SKM-1 treated with dmso at 0.1 percent for 144 hours (cell line): Measurements from ENCODE around the gene LDLR.
"Not testable (repeated sequence)": the region's sequence is repeated elsewhere in the genome, so short reads cannot be mapped to it uniquely, and the experiment has no call there.

Experiments used
- DNase-seq: peaks from one replicate; lab custom pipeline; 2025; ENCODE audit not compliant: unreplicated experiment; lab: John Stamatoyannopoulos, UW

The LDLR gene

DNA sequence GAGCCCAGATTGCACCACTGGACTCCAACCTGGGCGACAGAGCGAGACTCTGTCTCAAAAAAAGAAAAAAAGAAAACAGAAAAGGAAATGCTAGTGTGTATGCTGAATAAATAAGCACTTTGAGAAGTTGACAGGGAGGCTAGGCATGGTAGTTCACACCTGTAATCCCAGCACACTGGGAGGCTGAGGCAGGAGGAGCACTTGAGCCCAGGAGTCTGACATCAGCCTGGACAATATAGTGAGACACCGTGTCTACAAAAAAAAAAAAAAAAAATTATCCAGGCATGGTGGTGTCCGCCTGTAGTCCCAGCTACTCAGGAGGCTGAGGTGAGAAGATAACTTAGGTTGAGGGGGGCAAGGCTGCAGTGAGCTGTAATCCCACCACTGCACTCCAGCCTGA is 19.1 kb upstream of the LDLR start:
- no peak for DNase-seq

DNA sequence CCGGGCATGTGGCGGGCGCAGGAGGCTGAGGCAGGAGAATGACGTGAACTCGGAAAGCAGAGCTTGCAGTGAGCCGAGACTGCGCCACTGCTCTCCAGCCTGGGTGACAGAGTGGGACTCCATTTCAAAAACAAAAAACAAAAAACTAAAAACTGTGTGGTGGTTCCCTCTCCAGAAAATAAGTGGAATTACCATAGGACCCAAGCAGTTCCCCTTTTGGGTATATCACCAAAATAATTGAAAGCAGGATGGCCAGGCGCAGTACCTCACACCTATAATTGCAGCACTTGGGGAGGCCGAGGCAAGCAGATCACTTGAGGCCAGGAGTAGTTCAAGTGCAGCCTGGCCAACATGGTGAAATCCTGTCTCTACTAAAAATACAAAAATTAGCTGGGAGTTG is 15.7 kb upstream of the LDLR start:
- DNase-seq: no peak

DNA sequence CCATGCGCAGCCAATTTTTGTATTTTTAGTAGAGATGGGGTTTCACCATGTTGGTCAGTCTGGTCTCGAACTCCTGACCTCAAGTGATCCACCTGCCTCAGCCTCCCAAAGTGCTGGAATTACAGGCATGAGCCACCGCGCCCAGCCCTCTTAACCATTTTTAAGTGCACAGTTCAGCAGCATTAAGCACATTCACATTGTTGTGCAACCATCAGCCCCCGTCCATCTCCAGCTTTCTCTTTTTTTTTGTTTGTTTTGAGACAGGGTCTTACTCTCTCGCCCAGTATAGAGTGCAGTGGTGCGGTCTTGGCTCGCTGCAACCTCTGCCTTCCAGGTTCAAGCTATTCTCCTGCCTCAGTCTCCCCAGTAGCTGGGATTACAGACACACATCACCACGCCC is 12.5 kb upstream of the LDLR start:
- DNase-seq: not testable (repeated sequence)

DNA sequence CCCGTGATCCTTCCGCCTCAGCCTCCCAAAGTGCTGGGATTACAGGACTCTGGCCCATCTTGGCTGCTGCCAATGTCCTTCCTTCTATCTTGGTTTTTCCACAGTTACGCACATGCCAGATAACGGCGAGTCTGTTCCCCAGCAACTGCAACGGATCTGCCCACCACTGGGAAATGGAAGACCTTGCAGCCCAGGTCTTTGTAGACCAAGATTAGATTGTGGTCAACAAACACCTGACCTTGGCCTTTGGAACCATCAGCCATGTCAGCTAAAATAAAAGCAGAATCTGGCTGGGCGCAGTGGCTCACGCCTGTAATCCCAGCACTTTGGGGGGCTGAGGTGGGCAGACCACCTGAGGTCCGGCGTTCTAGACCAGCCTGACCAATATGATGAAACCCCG is 10.4 kb upstream of the LDLR start:
- no peak for DNase-seq

DNA sequence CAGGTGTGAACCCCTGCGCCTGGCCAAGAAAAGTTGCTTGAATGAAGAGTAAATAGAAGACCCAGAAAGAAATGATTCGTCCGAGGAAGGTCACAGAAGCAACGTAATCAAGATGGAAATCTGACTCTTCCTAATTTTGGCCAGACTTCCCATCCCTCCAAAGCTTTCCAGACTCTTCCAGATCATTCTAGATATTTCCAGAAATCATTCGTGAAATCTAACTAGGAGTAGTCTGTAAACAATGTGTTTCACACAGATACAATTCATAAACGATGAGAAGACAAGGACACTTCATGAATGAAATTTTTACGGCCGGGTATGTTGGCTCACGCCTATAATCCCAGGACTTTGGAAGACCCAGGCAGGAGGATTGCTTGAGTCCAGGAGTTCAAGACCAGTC is 9.3 kb upstream of the LDLR start:
- DNase-seq: no peak

- DNase-seq: no peak
Measured at GRCh38 chr19:11087870-11088505, 1.3 kb upstream of the LDLR start.

GRCh38 chr19:11088506-11089253 is 583 bp upstream of the LDLR start:
- no peak for DNase-seq

- not testable (repeated sequence) for DNase-seq
Measured at GRCh38 chr19:11090014-11090263, 676 bp downstream of the LDLR start.

DNA sequence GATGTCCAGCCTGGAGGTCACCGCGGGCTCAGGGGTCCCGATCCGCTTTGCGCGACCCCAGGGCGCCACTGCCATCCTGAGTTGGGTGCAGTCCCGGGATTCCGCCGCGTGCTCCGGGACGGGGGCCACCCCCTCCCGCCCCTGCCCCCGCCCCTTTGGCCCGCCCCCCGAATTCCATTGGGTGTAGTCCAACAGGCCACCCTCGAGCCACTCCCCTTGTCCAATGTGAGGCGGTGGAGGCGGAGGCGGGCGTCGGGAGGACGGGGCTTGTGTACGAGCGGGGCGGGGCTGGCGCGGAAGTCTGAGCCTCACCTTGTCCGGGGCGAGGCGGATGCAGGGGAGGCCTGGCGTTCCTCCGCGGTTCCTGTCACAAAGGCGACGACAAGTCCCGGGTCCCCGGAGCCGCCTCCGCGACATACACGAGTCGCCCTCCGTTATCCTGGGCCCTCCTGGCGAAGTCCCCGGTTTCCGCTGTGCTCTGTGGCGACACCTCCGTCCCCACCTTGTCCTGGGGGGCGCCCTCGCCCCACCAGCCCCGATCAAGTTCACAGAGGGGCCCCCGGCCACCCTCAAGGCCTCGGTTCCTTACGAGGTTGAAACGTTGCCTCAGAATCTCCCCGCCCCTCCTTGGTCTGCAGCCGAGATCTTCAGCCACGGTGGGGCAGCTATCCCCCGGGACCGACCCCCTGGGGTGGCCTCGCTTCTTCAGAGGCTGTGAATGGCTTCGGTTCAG is 1.2 kb downstream of the LDLR start:
- DNase-seq: peak; percentile 97

DNA sequence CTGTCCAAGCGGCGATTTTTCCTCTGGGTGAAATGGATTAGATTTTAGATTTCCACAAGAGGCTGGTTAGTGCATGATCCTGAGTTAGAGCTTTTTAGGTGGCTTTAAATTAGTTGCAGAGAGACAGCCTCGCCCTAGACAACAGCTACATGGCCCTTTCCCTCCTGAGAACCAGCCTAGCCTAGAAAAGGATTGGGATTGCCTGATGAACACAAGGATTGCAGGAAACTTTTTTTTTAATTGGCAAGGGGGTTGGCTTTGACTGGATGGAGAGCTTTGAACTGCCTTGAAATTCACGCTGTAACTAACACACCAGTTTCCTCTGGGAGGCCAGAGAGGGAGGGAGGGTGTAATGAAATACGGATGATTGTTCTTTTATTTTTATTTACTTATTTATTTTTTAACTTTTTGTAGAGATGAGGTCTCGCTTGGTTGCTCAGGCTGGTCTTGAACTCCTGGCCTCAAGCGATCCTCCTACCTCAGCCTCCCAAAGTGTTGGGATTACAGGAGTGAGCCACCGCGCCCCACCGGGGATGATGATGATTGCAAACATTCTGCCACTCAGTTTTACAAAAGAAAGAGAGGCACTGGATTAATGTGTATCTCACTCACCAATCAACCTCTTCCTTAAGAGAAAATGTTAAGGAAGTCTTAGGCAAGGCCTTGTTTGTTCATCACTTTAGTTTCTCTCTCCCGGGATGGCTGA is 1.9 kb downstream of the LDLR start:
- no peak for DNase-seq

DNA sequence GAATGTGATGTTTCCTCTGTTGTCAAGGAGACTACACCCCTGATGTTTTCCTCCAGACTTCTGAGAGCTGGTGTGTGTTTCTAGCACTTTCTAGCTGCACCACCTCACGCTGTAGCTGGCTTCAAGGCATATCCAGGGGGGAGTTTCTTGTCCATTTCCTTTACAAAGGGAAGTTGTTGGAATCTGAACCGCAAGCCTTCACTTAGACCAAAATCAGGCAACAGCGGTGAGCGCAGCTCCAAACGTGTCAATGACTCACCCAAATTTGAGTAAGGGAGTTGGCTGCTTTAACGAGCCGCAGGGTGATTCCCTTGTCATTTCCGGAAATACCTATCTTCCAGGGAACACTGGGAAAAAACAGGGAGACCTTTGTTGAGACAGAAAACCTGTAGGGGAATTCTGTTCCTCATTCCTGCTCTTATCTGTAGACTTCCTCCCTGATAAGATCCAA is 2.5 kb downstream of the LDLR start:
- peak; percentile 64 for DNase-seq

DNA sequence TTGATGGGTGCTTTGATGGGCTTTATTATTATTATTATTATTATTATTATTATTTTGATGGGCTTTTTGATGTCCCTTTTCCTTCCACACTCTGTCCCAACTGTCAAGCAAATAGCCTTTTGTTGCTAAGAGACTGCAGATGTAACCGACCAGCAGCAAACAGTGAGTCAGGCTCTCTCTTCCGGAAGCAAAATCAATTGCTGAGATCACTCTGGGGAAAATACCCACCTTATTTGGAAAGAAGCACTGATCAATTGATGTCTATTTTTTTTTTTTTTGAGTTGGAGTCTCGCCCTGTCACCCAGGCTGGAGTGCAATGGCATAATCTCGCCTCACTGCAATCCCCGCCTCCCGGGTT is 2.9 kb downstream of the LDLR start:
- no peak for DNase-seq

- DNase-seq: no peak
Measured at GRCh38 chr19:11093689-11094238, 4.5 kb downstream of the LDLR start.

DNA sequence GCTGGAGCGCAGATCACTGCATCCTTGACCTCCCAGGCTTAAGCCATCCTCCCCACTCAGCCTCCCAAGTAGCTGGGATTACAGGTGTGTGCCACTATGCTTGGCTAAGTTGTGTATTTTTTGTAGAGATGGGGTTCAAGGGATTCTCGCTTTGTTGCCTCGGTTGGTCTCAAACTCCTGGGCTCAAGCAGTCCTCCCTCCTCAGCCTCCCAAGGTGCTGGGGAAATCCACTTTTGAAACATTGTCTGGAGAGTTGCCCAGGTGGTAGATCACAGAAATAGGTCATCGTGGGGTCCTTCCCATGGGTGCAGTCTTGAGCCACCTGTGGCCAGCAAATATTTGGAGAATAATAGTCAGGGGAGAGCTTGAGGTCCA is 5.2 kb downstream of the LDLR start:
- no peak for DNase-seq

GRCh38 chr19:11096210-11096841 is 7.1 kb downstream of the LDLR start:
- DNase-seq: peak; percentile 23

GRCh38 chr19:11097367-11097766 is 8.1 kb downstream of the LDLR start:
- not testable (repeated sequence) for DNase-seq

GRCh38 chr19:11098327-11098726 is 9.1 kb downstream of the LDLR start:
- DNase-seq: no peak

- no peak for DNase-seq
Measured at GRCh38 chr19:11098861-11099260, 9.6 kb downstream of the LDLR start.

GRCh38 chr19:11100049-11100448 is 10.8 kb downstream of the LDLR start:
- DNase-seq: no peak

- DNase-seq: no peak
Measured at GRCh38 chr19:11101057-11101456, 11.8 kb downstream of the LDLR start.

GRCh38 chr19:11102944-11103343 is 13.7 kb downstream of the LDLR start:
- no peak for DNase-seq
